Choroid plexus epithelial cell (primary cell): ENCODE measurements around the gene OTX2.

Experiments
- DNase-seq: peaks from one replicate; pipeline ENCODE4 v3.0.0-alpha.2; 2010; ENCODE audit warnings: low read depth
- H3K4me3 ChIP-seq: 2 replicates; pipeline ENCODE4 v1.5.1; 2011; ENCODE audit warnings: low read depth, mild to moderate bottlenecking, control low read depth, low read length, moderate library complexity
- CTCF ChIP-seq: conservative IDR thresholded peaks from 2 replicates; pipeline ENCODE4 v1.5.1; 2011; ENCODE audit warnings: low read depth, mild to moderate bottlenecking, control low read depth, inconsistent platforms, low read length, moderate library complexity

OTX2 gene

GRCh38 chr14:56810147-56810719 lies at the start of gene OTX2:
OTX2 (minus strand) TSS chr14:56810479; CDS start chr14:56805456, 5,023 bp downstream.
- no peak within 1 kb of the TSS for H3K4me3 ChIP-seq
- DNase-seq = peak; percentile 7
- TF ChIP-seq CTCF = no peak

- no peak for DNase-seq
- no peak for TF ChIP-seq CTCF
- no peak overlapping the region for H3K4me3 ChIP-seq
Measured at GRCh38 chr14:56858422-56858821, 48.1 kb upstream of the OTX2 start.

GRCh38 chr14:56857216-56857615 lies 46.9 kb upstream of the OTX2 start:
- H3K4me3 ChIP-seq = no peak overlapping the region
- TF ChIP-seq CTCF = no peak
- DNase-seq = no peak

GRCh38 chr14:56855891-56856461 lies 45.7 kb upstream of the OTX2 start:
- DNase-seq = no peak
- H3K4me3 ChIP-seq = no peak overlapping the region
- TF ChIP-seq CTCF = no peak

GRCh38 chr14:56854325-56854724 lies 44.0 kb upstream of the OTX2 start:
- DNase-seq = no peak
- TF ChIP-seq CTCF = no peak
- H3K4me3 ChIP-seq = no peak overlapping the region

GRCh38 chr14:56846970-56847930 lies 37.0 kb upstream of the OTX2 start:
- DNase-seq = no peak
- H3K4me3 ChIP-seq = no peak overlapping the region
- no peak for TF ChIP-seq CTCF
